ENCODE results near the gene DDIAS.
"Not testable (repeated sequence)": the region's sequence is repeated elsewhere in the genome, so short reads cannot be mapped to it uniquely, and the experiment has no call there.

Gene DDIAS

GRCh38 chr11:82969811-82970210 lies 68.3 kb downstream of the DDIAS start:
- DNase-seq = no peak

- not testable (repeated sequence) for DNase-seq
Measured at GRCh38 chr11:82970507-82971083, 69.1 kb downstream of the DDIAS start.

GRCh38 chr11:82971519-82971946 lies 70.0 kb downstream of the DDIAS start:
- DNase-seq = not testable (repeated sequence)

- no peak for DNase-seq
Measured at GRCh38 chr11:82972103-82972502, 70.6 kb downstream of the DDIAS start.

GRCh38 chr11:82974135-82974534 lies 72.6 kb downstream of the DDIAS start:
- no peak for DNase-seq

- no peak for DNase-seq
Measured at GRCh38 chr11:82974851-82975250, 73.3 kb downstream of the DDIAS start.

- no peak for DNase-seq
Measured at GRCh38 chr11:82975882-82976281, 74.3 kb downstream of the DDIAS start.

GRCh38 chr11:82976786-82977185 lies 75.2 kb downstream of the DDIAS start:
- DNase-seq = no peak

- DNase-seq = no peak
Measured at GRCh38 chr11:82978422-82979099, 77.0 kb downstream of the DDIAS start.

- DNase-seq = no peak
Measured at GRCh38 chr11:82979824-82980223, 78.3 kb downstream of the DDIAS start.

GRCh38 chr11:82980292-82980691 lies 78.8 kb downstream of the DDIAS start:
- no peak for DNase-seq

- DNase-seq = no peak
Measured at GRCh38 chr11:82980947-82981346, 79.4 kb downstream of the DDIAS start.

GRCh38 chr11:82981852-82982251 lies 80.3 kb downstream of the DDIAS start:
- no peak for DNase-seq

Data from right forelimb (tissue), 1 donor.